Activated T-cell treated with anti-CD3 and anti-CD28 coated beads for 48 hours (primary cell): Measurements from ENCODE around the gene ZNF722.
A peak's percentile ranks its signal among the peaks of the same experiment; 100 is the strongest.
"Not testable (repeated sequence)": the region's sequence is repeated elsewhere in the genome, so short reads cannot be mapped to it uniquely, and the experiment has no call there.

ENCODE experiments used
- DNase-seq: peaks from one replicate; pipeline ENCODE4 v3.0.0-alpha.2; 2020; ENCODE audit warnings: low read depth

The ZNF722 gene

DNA sequence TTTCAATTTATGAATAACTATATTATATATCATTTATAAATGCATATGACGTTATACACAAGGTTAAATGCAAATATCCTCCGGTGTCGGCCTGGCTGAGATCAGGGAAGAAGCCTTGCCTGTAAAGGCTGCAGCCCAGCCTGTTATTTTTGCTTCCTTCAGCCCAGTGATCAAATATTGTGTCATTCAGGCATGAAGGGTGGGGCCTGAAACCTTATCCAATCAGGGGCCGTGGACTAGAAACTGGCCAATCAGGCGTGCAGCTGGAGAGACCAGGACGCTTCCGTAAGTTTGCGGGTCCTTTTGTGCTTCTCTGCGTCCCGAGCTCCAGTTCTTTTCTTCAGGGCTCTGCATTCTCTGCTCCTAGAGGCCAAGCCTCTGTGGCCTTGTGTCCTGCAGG is at the start of gene ZNF722:
Gene ZNF722, plus strand, starts transcription at position 301 of the 400 bp plus-strand sequence. CDS start 113 bp downstream, outside the sequence.
- DNase-seq, result no peak

DNA sequence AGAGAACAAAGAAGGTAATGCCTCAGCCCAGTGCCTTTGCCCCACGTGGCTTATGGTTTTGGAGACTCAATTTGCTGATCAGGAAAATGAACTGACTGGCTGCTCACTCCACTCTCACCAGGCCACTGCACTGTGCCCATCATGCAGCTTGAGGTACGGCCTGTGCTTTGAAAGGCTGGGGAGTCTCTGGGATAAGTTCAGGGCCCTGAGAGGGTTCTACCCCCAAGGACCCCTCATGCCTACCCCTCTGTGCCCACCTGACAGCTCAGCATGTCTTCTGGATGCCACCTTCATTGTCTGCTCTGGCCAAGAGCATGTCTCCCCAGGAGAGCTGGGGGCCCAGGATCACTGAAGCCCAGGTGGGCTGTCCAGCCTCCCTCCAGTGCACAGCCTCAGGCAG is 45.5 kb upstream of the ZNF722 start:
- DNase-seq, result no peak

DNA sequence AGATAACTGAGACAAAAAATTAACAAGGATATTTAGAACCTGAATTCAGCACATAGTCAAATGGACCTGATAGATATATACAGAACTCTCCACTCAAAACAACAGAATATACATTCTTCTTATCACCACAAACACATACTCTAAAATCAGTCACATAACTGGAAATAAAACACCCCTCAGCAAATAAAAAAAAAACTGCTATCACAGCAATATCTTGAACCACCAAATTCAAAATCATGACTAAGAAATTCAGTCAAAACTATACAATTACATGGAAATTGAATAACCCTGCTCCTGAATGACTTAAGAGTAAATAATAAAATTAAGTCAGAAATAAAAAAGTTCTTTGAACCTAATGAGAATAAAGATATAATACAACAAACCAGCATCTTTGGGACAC is 30.0 kb upstream of the ZNF722 start:
- DNase-seq, result no peak

DNA sequence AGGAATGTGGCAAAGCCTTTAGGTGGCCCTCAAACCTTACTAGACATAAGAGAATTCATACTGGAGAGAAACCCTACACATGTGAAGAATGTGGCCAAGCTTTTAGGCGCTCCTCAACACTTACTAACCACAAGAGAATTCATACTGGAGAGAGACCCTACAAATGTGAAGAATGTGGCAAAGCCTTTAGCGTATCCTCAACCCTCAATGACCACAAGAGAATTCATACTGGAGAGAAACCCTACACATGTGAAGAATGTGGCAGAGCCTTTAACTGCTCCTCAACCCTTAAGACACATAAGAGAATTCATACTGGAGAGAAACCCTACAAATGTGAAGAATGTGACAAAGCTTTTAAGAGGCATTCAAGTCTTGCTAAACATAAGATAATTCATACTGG is 16.8 kb downstream of the ZNF722 start:
- not testable (repeated sequence) for DNase-seq

DNA sequence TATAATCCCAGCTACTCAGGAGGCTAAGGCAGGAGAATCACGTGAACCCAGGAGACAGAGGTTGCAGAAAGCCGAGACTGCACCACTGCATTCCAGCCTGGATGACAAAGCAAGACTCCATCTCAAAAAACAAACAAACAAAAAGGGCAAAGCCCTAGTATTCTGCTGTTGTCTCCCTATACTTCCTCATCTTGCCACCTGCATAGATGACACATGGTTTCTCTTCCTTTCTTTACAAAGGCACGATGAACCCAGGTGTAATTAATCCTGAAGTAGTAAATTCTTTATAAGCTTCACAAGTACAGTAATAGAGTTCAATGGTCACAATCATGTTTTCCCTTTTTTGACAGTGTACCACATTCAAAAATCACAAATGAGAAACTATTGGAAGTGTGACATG is 36.7 kb downstream of the ZNF722 start:
- DNase-seq, result no peak

DNA sequence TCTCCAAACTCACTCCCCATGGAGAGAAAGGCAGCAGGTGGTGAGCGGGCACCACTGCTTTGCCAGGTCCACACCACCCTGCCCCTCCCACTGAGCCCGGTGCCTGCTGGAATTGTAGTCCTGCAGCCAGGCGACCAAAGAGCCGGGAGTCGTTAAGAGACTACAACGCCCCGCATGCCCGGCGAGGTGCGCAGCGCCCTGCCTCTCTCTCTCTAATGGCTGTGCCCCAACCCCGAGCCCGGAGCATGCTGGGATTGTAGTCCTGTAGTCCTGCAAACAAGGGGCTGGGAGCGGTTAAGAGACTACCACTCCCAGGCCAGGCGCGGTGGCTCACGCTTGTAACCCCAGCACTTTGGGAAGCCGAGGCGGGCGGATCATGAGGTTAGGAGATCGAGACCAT is 38.4 kb downstream of the ZNF722 start:
- no peak for DNase-seq

DNA sequence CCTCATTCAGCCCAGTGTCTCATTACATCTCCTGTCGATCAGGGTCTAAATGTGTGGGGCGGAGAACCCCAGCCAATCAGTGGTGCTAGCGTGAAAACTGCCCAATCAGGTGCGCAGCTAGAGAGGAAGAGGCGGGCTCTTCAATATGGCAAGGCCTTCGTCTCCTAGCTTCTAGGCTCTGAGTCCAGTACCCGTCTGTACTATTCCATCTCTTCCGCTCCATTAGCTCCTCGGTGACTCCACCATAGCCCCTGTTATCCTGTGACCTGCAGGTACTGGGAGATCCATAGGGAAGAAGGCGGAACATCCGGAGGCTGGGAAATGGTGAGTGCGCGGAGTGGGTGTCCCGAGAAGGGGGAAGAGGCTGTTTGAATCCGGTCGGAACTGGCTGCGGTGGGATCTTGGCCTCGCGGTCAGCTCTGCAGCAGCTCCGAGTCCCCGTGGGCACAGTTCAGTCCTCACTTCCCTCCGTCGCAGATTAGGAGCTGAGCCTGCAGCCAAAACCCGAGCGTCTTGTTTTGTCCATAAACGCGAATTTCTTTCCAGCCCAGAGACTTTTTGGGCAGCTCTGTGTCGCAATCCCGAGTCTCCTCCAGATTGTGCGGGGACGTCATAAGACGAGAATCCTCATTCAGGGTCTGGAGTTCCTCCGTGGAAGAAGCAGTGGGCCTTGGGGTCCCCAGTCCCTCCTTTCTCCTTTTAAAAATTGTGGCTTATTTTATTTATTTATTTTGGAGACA is 46.8 kb downstream of the ZNF722 start, which contains the start of gene ZNF727:
Gene ZNF727, plus strand, starts transcription at position 134 of the 740 bp plus-strand sequence. Its CDS starts 188 bp downstream, at position 322.
- peak; percentile 12 for DNase-seq

DNA sequence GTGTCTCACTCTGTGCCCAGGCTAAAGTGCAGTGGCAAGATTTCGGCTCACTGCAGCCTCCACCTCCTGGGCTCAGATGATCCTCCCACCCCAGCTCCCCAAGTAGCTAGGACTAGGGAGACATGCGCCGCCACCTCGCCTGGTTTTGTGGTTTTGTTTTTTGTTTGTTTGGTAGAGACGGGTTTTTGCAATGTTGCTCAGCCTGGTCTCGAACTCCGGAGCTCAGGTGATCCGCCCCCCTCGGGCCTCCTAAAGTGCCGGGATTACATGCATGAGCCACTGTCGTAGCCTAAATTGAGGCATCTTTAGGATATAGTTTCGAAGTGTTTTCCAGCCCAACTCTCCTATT is 47.4 kb downstream of the ZNF722 start:
- DNase-seq, result no peak
